ENCODE measurements around the gene EDIL3.

- no peak for TF ChIP-seq CTCF (IDR thresholded peaks at IDR 0.05)
- no peak for TF ChIP-seq POLR2A (IDR thresholded peaks at IDR 0.05)
- no peak for TF ChIP-seq POLR2AphosphoS5 (IDR thresholded peaks at IDR 0.05; ENCODE audit: insufficient read depth in 1 of 2, low read depth in 1 of 2)
Measured at GRCh38 chr5:83900306-83900705, 484.4 kb downstream of the EDIL3 start.
